Measurements from ENCODE around the gene C12orf75. TPM values are rescaled to one million over a fixed set of nuclear protein-coding genes. Genes with fewer than 3 reads are reported as not detected.

Gene C12orf75
- total and polyA plus RNA-seq, 9 donors = 5.4 to 18.5 (median 8.5) TPM

DNA sequence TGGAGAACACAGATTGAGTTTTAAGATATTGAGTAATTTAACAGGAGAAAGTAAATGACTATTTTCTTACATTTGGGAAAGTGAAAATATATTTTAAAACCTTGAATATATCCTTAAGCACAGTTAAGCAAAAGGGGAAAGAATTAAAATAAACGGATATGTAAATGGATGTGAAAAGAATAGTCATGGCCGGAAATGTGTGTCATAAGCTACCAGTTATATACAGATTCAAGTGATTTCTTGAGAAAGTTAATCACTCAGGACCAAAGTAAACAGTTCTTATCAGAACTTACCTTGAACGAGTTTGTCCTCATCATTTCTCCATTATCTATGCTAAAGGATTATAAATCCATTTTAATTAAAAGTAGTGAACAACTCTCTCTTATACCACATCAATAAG lies 33.4 kb downstream of the C12orf75 start:
- Histone ChIP-seq H3K27ac (ENCODE audit: low read length) (no peak overlapping the region), H3K36me3 (ENCODE audit: control insufficient read depth, insufficient read depth, low read length) (no peaks in the 10 kb centered on the region), H3K9me3 (replicated peaks; ENCODE audit: control insufficient read depth, low read depth, low read length) (no peaks in the 10 kb centered on the region), H3K4me3 (ENCODE audit: low read length) (no peak overlapping the region), H3K4me1 (ENCODE audit: control insufficient read depth, insufficient read depth, low read length) (no peaks in the 10 kb centered on the region), H3K27me3 (ENCODE audit: control insufficient read depth, insufficient read depth, low read length) (no peaks in the 10 kb centered on the region)
- DNase-seq = no peak
- WGBS (ENCODE audit: insufficient coverage) = no CpG with 5 or more reads among the region's 3 CpGs

DNA sequence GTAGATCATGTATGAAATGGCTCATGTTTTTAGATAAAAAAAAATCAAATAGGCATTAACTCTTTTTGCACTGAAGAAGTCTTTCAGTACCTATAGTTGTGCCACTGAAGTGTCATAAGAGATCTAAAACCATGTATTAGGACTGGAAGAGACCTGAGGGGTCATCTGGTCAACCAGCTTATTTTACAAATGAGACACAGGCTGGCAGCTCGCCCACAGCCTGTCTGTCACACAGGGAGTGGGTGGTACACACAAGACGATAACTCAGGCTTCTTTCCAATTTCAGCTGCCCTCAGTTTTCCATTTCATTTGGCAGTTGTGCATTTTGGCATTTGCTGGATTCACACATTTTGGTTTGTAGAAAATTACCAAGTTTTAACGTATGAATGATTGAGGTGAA lies 34.7 kb downstream of the C12orf75 start:
- H3K27me3 ChIP-seq (ENCODE audit: control insufficient read depth, insufficient read depth, low read length) = no peaks in the 10 kb centered on the region
- H3K9me3 ChIP-seq (replicated peaks; ENCODE audit: control insufficient read depth, low read depth, low read length) = no peaks in the 10 kb centered on the region
- WGBS (ENCODE audit: insufficient coverage) = 54% methylated on average over 2 of the region's 3 CpGs
- no peak overlapping the region for H3K4me3 ChIP-seq (ENCODE audit: low read length)
- no peaks in the 10 kb centered on the region for H3K4me1 ChIP-seq (ENCODE audit: control insufficient read depth, insufficient read depth, low read length)
- DNase-seq = no peak
- H3K27ac ChIP-seq (ENCODE audit: low read length) = no peak overlapping the region
- no peaks in the 10 kb centered on the region for H3K36me3 ChIP-seq (ENCODE audit: control insufficient read depth, insufficient read depth, low read length)

DNA sequence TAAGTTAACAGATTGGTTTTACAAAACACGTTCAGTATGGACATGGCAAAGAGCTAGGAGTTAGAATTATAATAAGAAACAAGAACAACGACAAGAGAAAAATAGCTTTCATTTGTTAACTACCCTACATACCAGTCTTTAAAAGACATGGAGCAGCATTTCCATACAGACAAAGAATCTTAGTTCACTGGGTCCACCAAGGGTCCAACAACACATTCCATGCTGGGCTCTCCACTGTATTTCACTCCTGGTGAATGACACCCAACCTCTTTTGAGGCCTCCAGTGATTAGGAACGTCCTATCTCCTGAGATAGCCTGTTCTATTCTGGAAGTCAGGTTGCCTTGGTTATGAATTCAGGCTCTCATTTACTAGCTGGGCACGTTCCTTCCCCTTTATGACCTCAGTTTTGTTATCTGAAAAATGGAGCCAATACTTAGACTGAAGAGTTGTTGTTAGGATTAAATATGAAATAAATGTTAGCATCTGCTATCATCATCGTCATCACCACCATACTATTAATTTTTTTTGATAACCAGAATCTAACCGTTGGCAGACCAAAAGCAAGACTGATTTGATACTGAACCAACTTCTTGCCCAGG lies 37.7 kb downstream of the C12orf75 start:
- no peak overlapping the region for H3K4me3 ChIP-seq (ENCODE audit: low read length)
- no peaks in the 10 kb centered on the region for H3K27me3 ChIP-seq (ENCODE audit: control insufficient read depth, insufficient read depth, low read length)
- no peaks in the 10 kb centered on the region for H3K9me3 ChIP-seq (replicated peaks; ENCODE audit: control insufficient read depth, low read depth, low read length)
- 100% methylated on average over 1 of the region's 6 CpGs for WGBS (ENCODE audit: insufficient coverage)
- H3K4me1 ChIP-seq (ENCODE audit: control insufficient read depth, insufficient read depth, low read length) = no peaks in the 10 kb centered on the region
- H3K27ac ChIP-seq (ENCODE audit: low read length) = no peak overlapping the region
- H3K36me3 ChIP-seq (ENCODE audit: control insufficient read depth, insufficient read depth, low read length) = no peaks in the 10 kb centered on the region
- no peak for DNase-seq

GRCh38 chr12:105369014-105369413 lies 38.5 kb downstream of the C12orf75 start:
- Histone ChIP-seq H3K36me3 (ENCODE audit: control insufficient read depth, insufficient read depth, low read length) (no peaks in the 10 kb centered on the region), H3K27me3 (ENCODE audit: control insufficient read depth, insufficient read depth, low read length) (no peaks in the 10 kb centered on the region), H3K27ac (ENCODE audit: low read length) (no peak overlapping the region), H3K9me3 (replicated peaks; ENCODE audit: control insufficient read depth, low read depth, low read length) (no peaks in the 10 kb centered on the region), H3K4me3 (ENCODE audit: low read length) (no peak overlapping the region), H3K4me1 (ENCODE audit: control insufficient read depth, insufficient read depth, low read length) (no peaks in the 10 kb centered on the region)
- DNase-seq = no peak
- WGBS (ENCODE audit: insufficient coverage) = no CpG with 5 or more reads among the region's 3 CpGs

- DNase-seq = no peak
- Histone ChIP-seq H3K4me3 (ENCODE audit: low read length) (no peak overlapping the region), H3K36me3 (ENCODE audit: control insufficient read depth, insufficient read depth, low read length) (no peaks in the 10 kb centered on the region), H3K27me3 (ENCODE audit: control insufficient read depth, insufficient read depth, low read length) (no peaks in the 10 kb centered on the region), H3K4me1 (ENCODE audit: control insufficient read depth, insufficient read depth, low read length) (no peaks in the 10 kb centered on the region), H3K9me3 (replicated peaks; ENCODE audit: control insufficient read depth, low read depth, low read length) (no peaks in the 10 kb centered on the region), H3K27ac (ENCODE audit: low read length) (no peak overlapping the region)
- WGBS (ENCODE audit: insufficient coverage) = no CpG with 5 or more reads among the region's 1 CpG
Observed at GRCh38 chr12:105374303-105374702, 43.8 kb downstream of the C12orf75 start.

- Histone ChIP-seq H3K9me3 (replicated peaks; ENCODE audit: control insufficient read depth, low read depth, low read length) (no peaks in the 10 kb centered on the region), H3K4me1 (ENCODE audit: control insufficient read depth, insufficient read depth, low read length) (no peaks in the 10 kb centered on the region), H3K27ac (ENCODE audit: low read length) (no peak overlapping the region), H3K36me3 (ENCODE audit: control insufficient read depth, insufficient read depth, low read length) (no peaks in the 10 kb centered on the region), H3K4me3 (ENCODE audit: low read length) (no peak overlapping the region), H3K27me3 (ENCODE audit: control insufficient read depth, insufficient read depth, low read length) (no peaks in the 10 kb centered on the region)
- no peak for DNase-seq
- 82% methylated on average over 4 of the region's 4 CpGs for WGBS (ENCODE audit: insufficient coverage)
Observed at GRCh38 chr12:105377077-105377476, 46.6 kb downstream of the C12orf75 start.

DNA sequence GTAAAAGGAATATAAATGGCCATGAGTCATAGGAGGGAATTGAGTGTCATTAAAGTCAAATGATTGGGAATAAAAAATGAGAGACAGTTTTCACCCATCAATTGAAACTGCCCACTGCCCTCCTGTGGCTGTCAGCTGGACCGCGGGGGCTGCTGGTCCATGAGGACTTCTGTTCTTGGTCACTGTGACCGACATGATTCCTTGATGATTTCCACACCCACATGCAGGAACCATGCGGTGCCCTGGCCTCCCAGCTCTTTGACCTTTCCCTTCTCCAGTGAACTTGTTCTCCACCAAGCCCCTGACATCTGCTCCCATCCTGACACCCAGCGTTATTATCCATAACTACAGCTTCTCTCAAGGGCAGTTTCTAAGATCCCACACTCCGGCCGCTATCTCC lies 48.4 kb downstream of the C12orf75 start:
- Histone ChIP-seq H3K36me3 (ENCODE audit: control insufficient read depth, insufficient read depth, low read length) (no peaks in the 10 kb centered on the region), H3K4me1 (ENCODE audit: control insufficient read depth, insufficient read depth, low read length) (peaks cover 6% of the 10 kb centered on the region), H3K4me3 (ENCODE audit: low read length) (no peak overlapping the region), H3K27me3 (ENCODE audit: control insufficient read depth, insufficient read depth, low read length) (no peaks in the 10 kb centered on the region), H3K27ac (ENCODE audit: low read length) (no peak overlapping the region), H3K9me3 (replicated peaks; ENCODE audit: control insufficient read depth, low read depth, low read length) (no peaks in the 10 kb centered on the region)
- 77% methylated on average over 7 of the region's 7 CpGs for WGBS (ENCODE audit: insufficient coverage)
- no peak for DNase-seq

DNA sequence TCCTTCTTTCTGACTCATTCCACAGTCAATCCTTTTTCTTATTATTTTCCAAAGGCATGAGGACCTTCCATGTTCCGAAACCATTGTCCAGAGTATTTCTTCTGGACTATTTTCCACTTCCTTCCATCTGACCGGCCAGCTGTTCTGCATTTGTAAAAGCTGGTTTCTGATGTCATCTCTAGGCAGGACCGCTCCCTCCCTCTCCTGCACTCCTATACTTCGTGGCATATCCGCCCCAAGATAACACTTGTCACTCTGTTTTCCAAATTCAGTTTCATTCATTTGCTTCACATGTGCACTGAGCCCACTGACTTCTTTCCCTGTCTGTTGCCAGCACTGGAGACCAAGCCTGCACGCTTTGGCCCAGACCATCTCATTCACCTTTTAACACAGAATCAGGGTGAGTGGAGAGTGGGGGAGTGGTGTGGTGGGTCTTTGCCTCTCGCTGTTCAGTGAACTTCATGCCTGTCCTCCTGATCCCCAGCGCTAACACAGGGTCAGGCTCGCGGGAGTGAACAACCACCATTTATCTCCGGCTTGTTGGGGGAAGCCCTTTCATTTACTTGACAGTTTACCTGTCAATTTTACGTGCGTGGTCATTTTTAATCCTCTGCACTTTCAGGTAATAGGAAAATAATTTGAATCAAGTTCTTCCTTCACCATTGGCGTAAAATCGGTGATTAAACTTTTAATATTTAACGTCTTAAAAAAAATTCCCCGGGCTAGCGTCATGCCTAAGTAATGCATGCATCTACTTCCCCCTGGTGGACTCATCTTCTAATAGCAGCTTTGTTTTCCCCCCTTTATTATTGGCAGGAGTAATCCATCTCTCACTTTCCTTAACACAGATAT lies 52.5 kb downstream of the C12orf75 start:
- H3K27me3 ChIP-seq (ENCODE audit: control insufficient read depth, insufficient read depth, low read length) = peaks cover 2% of the 10 kb centered on the region
- DNase-seq = peak; percentile 86
- peak overlapping the region; percentile 3 for H3K4me3 ChIP-seq (ENCODE audit: low read length)
- H3K27ac ChIP-seq (ENCODE audit: low read length) = no peak overlapping the region
- no peaks in the 10 kb centered on the region for H3K9me3 ChIP-seq (replicated peaks; ENCODE audit: control insufficient read depth, low read depth, low read length)
- WGBS (ENCODE audit: insufficient coverage) = 13% methylated on average over 8 of the region's 18 CpGs
- H3K4me1 ChIP-seq (ENCODE audit: control insufficient read depth, insufficient read depth, low read length) = peaks cover 6% of the 10 kb centered on the region
- no peaks in the 10 kb centered on the region for H3K36me3 ChIP-seq (ENCODE audit: control insufficient read depth, insufficient read depth, low read length)

GRCh38 chr12:105384220-105384619 lies 53.7 kb downstream of the C12orf75 start:
- Histone ChIP-seq H3K4me3 (ENCODE audit: low read length) (no peak overlapping the region), H3K27me3 (ENCODE audit: control insufficient read depth, insufficient read depth, low read length) (peaks cover 2% of the 10 kb centered on the region), H3K9me3 (replicated peaks; ENCODE audit: control insufficient read depth, low read depth, low read length) (no peaks in the 10 kb centered on the region), H3K4me1 (ENCODE audit: control insufficient read depth, insufficient read depth, low read length) (peaks cover 6% of the 10 kb centered on the region), H3K36me3 (ENCODE audit: control insufficient read depth, insufficient read depth, low read length) (no peaks in the 10 kb centered on the region), H3K27ac (ENCODE audit: low read length) (no peak overlapping the region)
- no peak for DNase-seq
- WGBS (ENCODE audit: insufficient coverage) = no CpG with 5 or more reads among the region's 6 CpGs

DNA sequence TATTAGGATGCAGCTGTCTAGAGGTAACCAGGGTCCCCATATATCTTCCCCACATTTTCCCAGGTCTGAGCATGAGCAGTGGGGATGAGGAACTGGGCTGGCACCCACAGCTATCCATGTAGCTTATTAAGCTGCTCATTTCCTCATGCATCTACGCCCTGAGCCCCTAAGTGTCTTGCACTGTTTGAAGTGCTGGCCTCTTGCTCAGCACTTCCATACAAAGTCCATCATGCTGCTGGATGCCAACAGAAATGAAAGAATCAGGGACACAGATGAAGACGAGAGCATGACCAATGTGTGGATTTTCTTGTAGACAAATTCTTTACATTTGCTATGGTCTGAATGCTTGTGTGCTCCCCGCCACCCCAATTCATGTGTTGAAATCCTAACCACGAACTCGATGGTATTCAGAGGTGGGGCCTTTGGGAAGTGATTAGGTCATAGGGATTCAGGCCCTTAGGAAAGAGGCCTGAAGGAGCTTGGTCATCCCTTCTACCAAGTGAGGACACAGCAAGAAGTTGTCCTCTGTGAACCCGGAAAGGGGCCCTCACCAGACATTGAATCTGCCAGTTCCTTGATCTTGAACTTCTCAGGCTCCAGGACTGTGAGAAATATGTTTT lies 54.5 kb downstream of the C12orf75 start:
- Histone ChIP-seq H3K4me1 (ENCODE audit: control insufficient read depth, insufficient read depth, low read length) (peaks cover 6% of the 10 kb centered on the region), H3K4me3 (ENCODE audit: low read length) (no peak overlapping the region), H3K27ac (ENCODE audit: low read length) (no peak overlapping the region), H3K27me3 (ENCODE audit: control insufficient read depth, insufficient read depth, low read length) (peaks cover 2% of the 10 kb centered on the region), H3K36me3 (ENCODE audit: control insufficient read depth, insufficient read depth, low read length) (no peaks in the 10 kb centered on the region), H3K9me3 (replicated peaks; ENCODE audit: control insufficient read depth, low read depth, low read length) (no peaks in the 10 kb centered on the region)
- 75% methylated on average over 3 of the region's 6 CpGs for WGBS (ENCODE audit: insufficient coverage)
- DNase-seq = no peak
